Stimulated activated CD8-positive, alpha-beta memory T cell treated with anti-CD3 and anti-CD28 coated beads, Interleukin-2, amount 100 ng/mL, for 48 hours (primary cell): Measurements from ENCODE around the gene C15orf61.

Source experiments
- DNase-seq, 2 donors: peaks; one replicate each; pipeline ENCODE4 v3.0.0-alpha.2; 2020; ENCODE audit warnings: low read depth in 2 of 2

Gene C15orf61

GRCh38 chr15:67521029-67521782 is at the start of gene C15orf61:
Gene C15orf61, plus strand, starts transcription at chr15:67521131. Its CDS starts 118 bp downstream, at chr15:67521249.
- peak; percentile 78 to 80 for DNase-seq

DNA sequence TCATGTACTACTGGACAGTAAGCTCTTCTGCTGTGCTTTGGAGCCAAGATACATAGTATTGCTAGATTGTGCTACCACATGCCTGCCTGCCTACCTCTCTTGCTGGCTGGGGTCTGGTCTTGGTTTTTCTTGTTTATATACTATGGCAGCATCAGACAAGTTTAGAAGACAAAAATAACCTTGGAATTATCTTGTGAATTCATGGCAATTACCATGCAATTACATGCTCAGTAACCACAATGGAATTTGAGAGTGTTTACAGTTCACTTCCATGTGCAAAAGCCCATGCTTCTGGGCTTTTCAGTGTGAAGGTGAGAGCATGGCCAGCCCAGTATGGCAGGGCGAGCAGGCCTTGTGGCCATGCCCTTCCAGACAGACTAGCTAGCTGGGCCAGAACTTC is 48.0 kb upstream of the C15orf61 start:
- no peak for DNase-seq

DNA sequence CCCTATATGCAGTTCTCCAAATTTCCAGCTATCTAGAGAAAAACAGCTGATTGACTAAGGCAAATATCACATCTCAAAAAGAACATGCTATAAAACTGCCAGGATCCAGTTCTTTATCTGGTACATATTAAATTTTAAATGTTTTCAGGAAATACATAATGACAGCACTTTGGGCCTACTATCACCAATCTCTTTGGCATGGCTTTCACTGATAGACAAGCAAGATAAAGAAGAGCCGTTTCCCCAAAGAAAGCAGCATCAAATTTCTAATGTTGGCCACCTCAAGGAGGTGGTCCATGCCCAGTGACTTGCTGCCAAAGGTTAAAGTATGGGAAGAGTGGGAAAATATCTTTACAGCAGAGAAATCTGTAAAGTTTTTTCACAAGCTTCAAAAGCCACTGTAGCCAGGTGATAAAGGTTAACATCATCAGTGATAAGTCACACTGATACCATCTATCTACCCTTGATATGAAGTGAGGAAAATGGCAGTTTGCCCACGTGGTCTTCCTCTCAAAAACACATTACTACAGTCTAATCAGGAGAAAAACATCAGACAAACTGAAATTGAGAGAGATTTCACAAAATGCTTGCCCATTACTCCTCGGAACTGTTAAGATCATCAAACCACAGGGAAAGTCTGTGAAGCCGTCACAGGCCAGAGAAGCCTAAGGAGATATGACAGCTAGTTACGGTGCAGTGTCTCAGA is 46.4 kb upstream of the C15orf61 start:
- no peak for DNase-seq

DNA sequence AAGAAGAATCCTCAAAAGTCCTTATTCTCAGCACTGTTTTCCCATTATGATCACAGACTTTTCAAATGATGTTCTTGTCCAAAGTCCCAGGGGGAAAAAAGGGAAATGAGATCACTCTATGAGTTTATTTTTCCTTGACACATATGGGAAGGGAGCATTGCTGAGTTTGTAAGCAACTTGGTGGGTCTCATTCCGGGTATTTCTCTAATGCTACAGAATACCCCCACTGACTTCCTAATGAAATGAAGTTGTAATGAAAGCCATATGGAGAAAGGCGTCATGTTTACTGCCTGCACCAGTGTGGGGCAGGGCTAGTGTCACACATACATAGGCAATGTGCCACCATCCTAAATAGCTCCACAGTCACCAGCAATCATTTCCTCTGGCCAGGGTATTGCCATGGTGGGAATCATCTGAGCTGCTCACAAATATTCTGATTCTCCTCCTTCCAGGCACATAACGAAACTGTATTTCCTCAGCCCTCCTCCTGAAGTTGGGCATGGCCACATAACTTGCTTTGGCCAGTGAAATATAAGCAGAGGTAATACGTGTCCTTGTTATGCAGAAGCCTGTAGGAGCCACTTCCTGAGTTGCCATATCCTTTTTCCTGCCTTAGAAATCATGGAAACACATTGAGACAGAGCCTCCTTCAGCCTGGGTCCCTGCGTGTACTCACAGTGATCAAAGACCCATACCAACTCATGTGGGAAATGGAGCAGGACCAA is 41.0 kb upstream of the C15orf61 start:
- DNase-seq: no peak

DNA sequence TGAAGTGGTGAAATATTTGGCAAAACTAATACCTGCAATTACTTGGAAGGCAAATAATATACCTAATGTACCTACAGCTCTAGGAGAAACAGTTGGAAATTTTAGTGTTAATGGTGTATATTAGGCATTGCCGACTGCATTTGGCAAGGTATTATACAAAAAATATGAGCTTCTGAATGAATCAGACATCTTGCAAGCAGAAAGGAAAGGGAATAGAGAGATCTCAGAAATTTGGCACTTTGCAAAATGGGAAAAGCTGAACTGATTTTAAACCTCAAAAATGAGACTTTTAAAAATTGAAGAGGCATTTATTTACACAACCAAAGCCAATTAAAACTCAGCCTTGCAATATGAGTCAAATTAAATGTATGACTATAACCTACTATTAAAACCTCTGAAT is 40.2 kb upstream of the C15orf61 start:
- no peak for DNase-seq

DNA sequence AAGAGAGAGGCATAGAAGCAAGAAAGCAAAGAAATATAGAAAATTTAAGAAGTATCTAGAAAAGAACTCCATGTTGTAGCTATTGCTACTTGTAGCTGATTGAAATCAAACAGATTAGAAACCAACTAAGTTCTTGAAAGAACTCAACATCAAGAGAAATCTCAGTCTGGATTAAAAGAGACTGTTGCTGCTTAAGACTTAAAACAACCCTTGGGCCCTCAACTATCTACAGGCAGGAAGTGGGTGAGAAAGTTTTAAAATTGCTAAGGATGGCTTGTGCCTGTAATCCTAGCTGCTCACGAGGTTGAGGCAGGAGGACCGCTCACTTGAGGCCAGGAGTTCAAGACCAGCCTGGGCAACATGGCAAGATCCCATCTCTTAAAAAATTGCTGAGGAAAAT is 39.3 kb upstream of the C15orf61 start:
- no peak for DNase-seq

GRCh38 chr15:67495585-67495984 is 25.3 kb upstream of the C15orf61 start:
- DNase-seq: no peak

DNA sequence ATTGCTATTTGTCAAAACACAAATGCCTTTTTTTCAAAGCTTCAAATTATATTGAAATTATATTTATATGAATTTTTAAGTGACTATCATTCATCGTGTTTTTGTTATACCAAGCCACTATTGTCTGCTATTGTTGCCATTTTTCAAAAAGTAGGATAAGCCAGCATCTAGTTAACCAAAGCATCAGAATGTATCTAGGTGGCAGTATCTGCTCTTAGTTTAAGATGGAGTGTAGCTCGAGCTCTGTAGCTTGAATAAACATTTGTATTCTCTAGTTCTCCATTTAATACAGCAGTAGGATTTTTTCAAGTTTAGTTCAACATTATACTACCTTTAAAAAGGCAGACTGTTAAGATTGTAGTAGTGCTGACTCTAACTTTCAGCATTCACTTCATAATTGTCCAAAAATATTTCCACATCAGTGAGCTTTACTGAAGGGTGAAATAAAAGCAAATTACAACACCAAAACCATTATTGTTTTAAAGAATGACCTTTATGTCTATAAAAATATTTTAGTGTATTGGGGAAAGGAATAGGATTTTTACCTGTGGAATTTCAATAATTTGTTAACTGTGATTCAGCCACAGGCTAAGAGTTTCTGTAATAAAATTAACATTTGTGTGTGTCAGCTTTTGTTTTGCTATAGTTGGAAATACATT is 19.6 kb upstream of the C15orf61 start:
- no peak for DNase-seq

- DNase-seq: no peak
Observed at GRCh38 chr15:67501836-67502461, 19.0 kb upstream of the C15orf61 start.

- no peak for DNase-seq
Observed at GRCh38 chr15:67504056-67504455, 16.9 kb upstream of the C15orf61 start.

GRCh38 chr15:67504796-67505195 is 16.1 kb upstream of the C15orf61 start:
- no peak for DNase-seq

DNA sequence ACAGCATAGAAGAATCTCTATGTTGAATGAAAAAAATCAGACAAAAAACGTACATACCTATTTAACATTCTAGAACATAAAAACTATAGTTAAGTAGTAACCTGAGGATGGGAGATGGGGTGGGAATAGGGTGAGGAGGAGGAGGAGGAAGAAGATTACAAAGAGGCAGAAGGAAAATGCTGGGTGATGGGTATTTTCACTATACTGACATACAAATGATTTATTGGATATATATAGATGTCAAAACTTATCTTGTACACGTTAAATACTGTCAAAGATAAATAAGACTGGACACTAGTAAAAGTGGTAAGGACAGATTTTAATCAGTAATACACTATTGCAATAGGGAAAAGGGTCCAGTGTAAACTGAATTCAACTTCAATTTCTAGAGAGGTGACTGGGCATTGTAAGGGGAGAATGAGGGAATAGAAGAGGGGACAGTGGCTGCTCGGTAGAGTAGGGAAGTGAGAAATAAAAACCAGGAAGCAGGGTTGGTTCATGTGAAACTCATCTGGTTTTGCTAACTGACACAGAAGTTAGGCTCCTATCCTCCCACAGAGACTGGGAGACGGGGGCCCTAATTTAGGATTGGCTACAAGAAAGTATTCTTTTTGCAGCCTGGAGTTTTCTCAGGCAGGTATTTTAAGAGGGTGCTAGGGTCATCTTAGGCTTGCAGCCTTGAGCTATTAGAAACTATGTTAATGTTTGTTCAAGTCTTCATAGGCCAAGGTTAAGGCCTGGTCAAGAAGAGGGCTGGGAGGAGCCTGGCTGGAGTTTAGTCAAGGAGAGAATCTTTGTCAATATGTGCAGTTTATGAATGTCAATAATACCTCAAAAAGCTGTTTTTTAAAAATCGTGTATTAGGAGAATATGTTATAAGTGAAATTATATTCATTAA is 15.0 kb upstream of the C15orf61 start:
- no peak for DNase-seq

GRCh38 chr15:67506775-67507747 is 13.9 kb upstream of the C15orf61 start:
- DNase-seq: no peak

GRCh38 chr15:67508407-67508806 is 12.5 kb upstream of the C15orf61 start:
- no peak for DNase-seq

- DNase-seq: no peak
Observed at GRCh38 chr15:67509918-67510317, 11.0 kb upstream of the C15orf61 start.

GRCh38 chr15:67510597-67511190 is 10.2 kb upstream of the C15orf61 start:
- DNase-seq: no peak

DNA sequence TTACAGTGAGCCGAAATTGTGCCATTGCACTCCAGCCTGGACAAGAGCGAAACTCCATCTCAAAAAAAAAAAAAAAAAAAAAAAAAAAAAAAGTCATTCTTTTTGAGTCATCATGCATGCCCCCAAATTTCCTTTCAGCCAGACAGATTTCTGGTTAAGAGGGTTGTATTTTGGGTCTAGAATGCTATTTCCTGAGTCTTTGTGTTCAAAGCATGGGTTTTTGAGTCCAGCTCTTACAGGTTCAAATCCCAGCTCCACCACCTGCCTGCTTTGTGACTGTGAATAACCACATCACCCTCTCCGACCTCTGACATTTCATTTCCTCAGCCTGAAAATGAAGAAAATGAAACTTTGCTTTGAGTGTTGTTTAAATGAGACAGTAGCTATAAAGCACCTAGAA is 9.3 kb upstream of the C15orf61 start:
- no peak for DNase-seq

- DNase-seq: no peak
Observed at GRCh38 chr15:67512140-67512539, 8.8 kb upstream of the C15orf61 start.
